Activated CD8-positive, alpha-beta T cell treated with anti-CD3 and anti-CD28 coated beads, Interleukin-2, amount 10 ng/mL, durations not matched to agents 7 days and 5 days (primary cell): Measurements from ENCODE around the gene POU6F1. TPM values are rescaled to one million over a fixed set of nuclear protein-coding genes. Genes with fewer than 3 reads are reported as not detected.

Source experiments
- ATAC-seq: fragments of 150-1000 bp; cut with Tn5 transposase; one replicate; pipeline ENCODE4 v1.10.0; 2021; ENCODE audit warnings: moderate library complexity
- CTCF ChIA-PET: fragments of 350-600 bp; sonication (Branson Sonifier 250); formaldehyde crosslinking; loops from one replicate; lab custom pipeline; 2021; ENCODE audit warnings: antibody characterized with exemption; lab: Charles Lee
- POLR2A ChIA-PET: fragments of 350-600 bp; sonication (Branson Sonifier 250); formaldehyde crosslinking; loops from one replicate; lab custom pipeline; 2021; ENCODE audit warnings: antibody characterized with exemption; lab: Charles Lee
- DNase-seq: peaks from one replicate; pipeline ENCODE4 v3.0.0-alpha.2; 2020
- H3K27ac Mint-ChIP-seq: one replicate; pipeline ENCODE4 v1.8.0; 2021; ENCODE audit warnings: mild to moderate bottlenecking, mixed read lengths
- H3K27me3 Mint-ChIP-seq: one replicate; pipeline ENCODE4 v1.8.0; 2021; ENCODE audit warnings: low read depth, mixed read lengths
- H3K36me3 Mint-ChIP-seq: one replicate; pipeline ENCODE4 v1.8.0; 2021; ENCODE audit warnings: low read depth, mixed read lengths
- H3K4me1 Mint-ChIP-seq: one replicate; pipeline ENCODE4 v1.8.0; 2021; ENCODE audit warnings: low read depth, mixed read lengths
- H3K4me3 Mint-ChIP-seq: one replicate; pipeline ENCODE4 v1.8.0; 2021; ENCODE audit warnings: mild to moderate bottlenecking, mixed read lengths
- H3K9me3 Mint-ChIP-seq: one replicate; pipeline ENCODE4 v1.8.0; 2022; ENCODE audit warnings: mixed read lengths; ENCODE audit not compliant: insufficient read depth
- total RNA-seq, 2 experiments: library from RNA; stranded (reverse); gene quantifications; one replicate each; pipeline ENCODE4 v1.2.3, GENCODE V29; 2021

POU6F1 gene
- total RNA-seq, 2 experiments from 2014 or later: 1.3 to 2.2 TPM

DNA sequence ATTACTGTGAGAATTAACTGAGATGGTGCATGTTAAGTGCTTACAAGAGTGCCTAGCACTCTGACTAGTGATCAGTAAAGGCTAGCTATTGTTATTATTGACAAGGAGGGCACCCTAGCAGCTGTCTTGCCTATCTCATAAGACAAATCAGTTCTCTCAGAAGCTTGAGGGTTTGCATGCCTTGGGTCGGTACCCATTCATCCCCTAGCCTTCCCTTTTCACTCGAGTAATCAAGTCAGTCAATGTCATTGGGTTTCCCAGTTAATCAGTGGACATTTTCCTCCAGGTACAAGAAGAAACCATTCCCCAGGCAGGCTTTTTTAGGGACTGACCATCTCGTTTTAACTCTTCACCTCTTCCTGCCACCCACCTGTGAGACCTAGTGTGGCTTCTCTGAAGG is 34.5 kb downstream of the POU6F1 start:
- Mint-ChIP-seq H3K27me3 (no peaks in the 10 kb centered on the region), H3K9me3 (no peaks in the 10 kb centered on the region), H3K4me1 (no peaks in the 10 kb centered on the region), H3K4me3 (no peak overlapping the region), H3K36me3 (no peaks in the 10 kb centered on the region), H3K27ac (no peak overlapping the region)
- ChIA-PET CTCF (no interaction called here), POLR2A (no interaction called here)
- DNase-seq (no peak), ATAC-seq (no peak)

GRCh38 chr12:51181558-51181957 is 36.3 kb downstream of the POU6F1 start:
- H3K27ac Mint-ChIP-seq: no peak overlapping the region
- H3K36me3 Mint-ChIP-seq: no peaks in the 10 kb centered on the region
- DNase-seq (no peak), ATAC-seq (no peak)
- H3K27me3 Mint-ChIP-seq: no peaks in the 10 kb centered on the region
- CTCF ChIA-PET: no interaction called here
- H3K4me1 Mint-ChIP-seq: no peaks in the 10 kb centered on the region
- H3K9me3 Mint-ChIP-seq: no peaks in the 10 kb centered on the region
- H3K4me3 Mint-ChIP-seq: no peak overlapping the region
- POLR2A ChIA-PET: no interaction called here

DNA sequence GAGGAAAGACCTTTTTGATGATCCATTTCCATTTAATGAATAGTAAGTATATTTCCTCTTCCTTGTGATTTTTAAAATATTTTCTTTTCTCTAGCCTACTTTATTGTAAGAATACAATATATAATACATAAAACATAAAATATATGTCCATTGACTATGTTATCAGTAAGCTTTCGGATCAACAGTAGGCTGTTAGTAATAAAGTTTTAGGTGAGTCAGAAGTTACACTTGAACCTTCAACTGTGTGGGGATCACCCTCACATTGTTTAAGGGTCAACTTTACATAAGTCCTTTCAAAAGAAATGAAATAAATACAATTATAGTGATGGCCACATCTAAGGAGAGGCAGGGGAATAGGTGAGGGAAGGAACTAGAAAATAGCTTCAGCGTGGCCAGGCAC is 40.0 kb downstream of the POU6F1 start:
- Mint-ChIP-seq H3K9me3 (no peaks in the 10 kb centered on the region), H3K4me3 (no peak overlapping the region), H3K27me3 (no peaks in the 10 kb centered on the region), H3K27ac (no peak overlapping the region), H3K36me3 (no peaks in the 10 kb centered on the region), H3K4me1 (peaks cover 2% of the 10 kb centered on the region)
- DNase-seq (no peak), ATAC-seq (no peak)
- CTCF ChIA-PET: interaction anchor here (1.0 kb wide), 1 partner anchor 10 kb away, joined by 3 read pairs; no protein-coding TSS in a partner anchor
- POLR2A ChIA-PET: interaction anchor here (1.2 kb wide), 1 partner anchor 34 kb away, joined by 3 read pairs; no protein-coding TSS in a partner anchor

DNA sequence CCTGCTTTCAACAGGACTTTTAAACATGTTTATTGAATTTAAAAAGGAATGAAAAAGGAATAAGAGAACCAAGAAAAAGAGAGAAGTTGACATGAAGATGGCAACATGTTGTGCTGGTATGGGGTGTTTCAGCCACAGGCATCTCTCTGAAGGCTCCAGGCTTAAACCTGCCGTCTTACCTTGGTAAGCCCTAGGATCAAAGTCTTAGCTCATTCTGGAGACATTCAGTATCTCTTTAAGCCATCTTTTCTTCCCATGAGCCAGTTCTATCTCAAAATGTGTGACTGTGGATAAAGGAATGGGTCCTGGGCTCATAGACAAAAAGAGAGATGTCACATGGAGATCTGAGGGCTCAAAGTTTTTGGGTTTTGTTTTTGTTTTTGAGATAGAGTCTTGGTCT is 43.4 kb downstream of the POU6F1 start:
- peaks cover 6% of the 10 kb centered on the region for H3K4me1 Mint-ChIP-seq
- CTCF ChIA-PET: no interaction called here
- H3K27me3 Mint-ChIP-seq: no peaks in the 10 kb centered on the region
- DNase-seq (no peak), ATAC-seq (no peak)
- POLR2A ChIA-PET: interaction anchor here (0.6 kb wide), 1 partner anchor 14 kb away, joined by 3 read pairs; no protein-coding TSS in a partner anchor
- H3K4me3 Mint-ChIP-seq: no peak overlapping the region
- H3K36me3 Mint-ChIP-seq: peaks cover 6% of the 10 kb centered on the region
- no peaks in the 10 kb centered on the region for H3K9me3 Mint-ChIP-seq
- H3K27ac Mint-ChIP-seq: no peak overlapping the region

DNA sequence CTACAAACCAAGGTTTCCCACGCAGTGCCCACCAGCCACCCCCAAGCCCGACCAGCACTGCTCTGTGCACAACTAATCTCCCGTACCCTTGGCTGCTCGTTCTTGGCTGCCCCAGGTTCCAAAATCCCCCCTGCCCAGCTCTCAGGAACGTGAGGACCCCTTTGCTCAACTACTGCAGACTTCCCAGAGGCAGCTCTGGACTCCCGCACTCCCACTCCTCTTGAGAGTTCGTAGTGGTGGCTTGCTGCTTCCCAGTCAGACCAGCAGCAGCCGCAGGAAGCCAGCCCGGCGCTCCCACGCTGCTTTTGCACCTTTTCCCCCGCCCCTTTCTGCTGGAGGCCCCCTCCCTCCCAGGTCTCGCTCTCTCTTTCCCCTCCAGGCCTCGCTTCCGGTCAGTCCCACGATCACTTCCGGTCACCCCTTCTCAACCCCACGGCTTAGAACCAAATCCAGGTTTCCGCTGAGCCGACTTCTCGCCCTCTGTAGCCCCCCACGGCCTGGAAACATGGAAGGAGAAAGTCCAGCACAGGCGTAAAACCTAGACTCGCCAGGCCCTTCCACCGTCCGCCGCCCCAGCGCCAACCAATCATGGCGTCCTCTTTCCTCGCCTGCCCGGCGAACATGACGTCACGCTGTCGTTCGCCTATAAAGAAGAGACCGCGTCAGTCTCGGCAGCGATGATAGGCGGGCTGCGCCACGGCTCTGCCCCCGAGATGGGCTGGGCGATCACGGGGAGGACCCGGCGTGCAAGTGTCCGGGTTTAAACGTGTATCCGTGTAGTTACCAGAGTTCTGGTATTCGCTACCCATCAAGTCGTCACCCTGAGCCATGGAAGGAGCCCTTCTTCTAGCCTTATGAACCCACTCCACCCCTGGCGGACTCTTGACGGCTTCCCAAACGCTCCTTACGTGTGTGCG is 45.1 kb downstream of the POU6F1 start, which contains the start of gene TFCP2:
Gene TFCP2, minus strand, starts transcription at position 621 of the 917 bp plus-strand sequence. CDS start 713 bp downstream, outside the sequence.
- Mint-ChIP-seq H3K27ac (peak within 1 kb of the TSS; percentile 69), H3K4me3 (peak within 1 kb of the TSS; percentile 51), H3K4me1 (peaks cover 9% of the 10 kb centered on the region), H3K27me3 (no peaks in the 10 kb centered on the region), H3K9me3 (no peaks in the 10 kb centered on the region), H3K36me3 (peaks cover 8% of the 10 kb centered on the region)
- ChIA-PET POLR2A (interaction anchor here (1.0 kb wide), 1 partner anchor 66 kb away, joined by 3 read pairs; no protein-coding TSS in a partner anchor), CTCF (interaction anchor here (1.8 kb wide), 1 partner anchor 169 kb away, joined by 5 read pairs; no protein-coding TSS in a partner anchor)
- ATAC-seq: peak; percentile 99
- DNase-seq: peak; percentile 96

DNA sequence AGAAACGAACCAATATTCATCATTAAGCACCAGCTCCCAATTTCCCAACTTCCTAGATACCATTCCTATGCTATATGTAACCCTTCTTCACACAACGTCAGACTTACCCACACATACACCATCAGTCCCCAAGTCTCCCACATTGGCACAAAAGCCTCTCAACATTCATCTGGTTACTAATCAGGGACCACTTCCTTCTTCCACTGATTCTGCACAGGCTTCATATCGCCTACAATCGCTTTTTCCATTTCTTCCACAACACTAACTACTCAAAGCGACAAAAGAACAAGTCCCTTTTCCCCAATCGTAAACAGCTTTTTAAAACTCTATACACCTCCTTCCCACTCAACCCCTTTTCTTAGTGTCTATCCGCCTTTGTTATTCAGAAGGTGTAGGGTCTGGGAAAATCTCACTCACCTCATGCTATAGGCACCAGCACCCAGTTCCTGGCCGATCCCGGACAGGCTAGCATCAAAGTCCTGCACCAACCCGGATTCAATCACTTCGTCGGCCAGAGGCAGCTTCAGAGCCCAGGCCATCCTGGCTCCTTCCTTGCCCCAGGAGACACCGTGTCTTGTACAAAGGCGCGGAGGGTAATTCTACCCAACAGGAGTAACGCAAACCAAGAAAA is 45.9 kb downstream of the POU6F1 start:
- no peak overlapping the region for H3K27ac Mint-ChIP-seq
- H3K36me3 Mint-ChIP-seq: peaks cover 11% of the 10 kb centered on the region
- ATAC-seq (no peak), DNase-seq (no peak)
- no peaks in the 10 kb centered on the region for H3K27me3 Mint-ChIP-seq
- CTCF ChIA-PET: interaction anchor here (0.9 to 1.8 kb wide), 2 partner anchors 46 to 169 kb away, joined by 4 to 5 read pairs; partner anchors contain the start of gene POU6F1
- H3K4me1 Mint-ChIP-seq: peaks cover 9% of the 10 kb centered on the region
- no peaks in the 10 kb centered on the region for H3K9me3 Mint-ChIP-seq
- no peak overlapping the region for H3K4me3 Mint-ChIP-seq
- POLR2A ChIA-PET: interaction anchor here (1.0 kb wide), 1 partner anchor 67 kb away, joined by 3 read pairs; no protein-coding TSS in a partner anchor

DNA sequence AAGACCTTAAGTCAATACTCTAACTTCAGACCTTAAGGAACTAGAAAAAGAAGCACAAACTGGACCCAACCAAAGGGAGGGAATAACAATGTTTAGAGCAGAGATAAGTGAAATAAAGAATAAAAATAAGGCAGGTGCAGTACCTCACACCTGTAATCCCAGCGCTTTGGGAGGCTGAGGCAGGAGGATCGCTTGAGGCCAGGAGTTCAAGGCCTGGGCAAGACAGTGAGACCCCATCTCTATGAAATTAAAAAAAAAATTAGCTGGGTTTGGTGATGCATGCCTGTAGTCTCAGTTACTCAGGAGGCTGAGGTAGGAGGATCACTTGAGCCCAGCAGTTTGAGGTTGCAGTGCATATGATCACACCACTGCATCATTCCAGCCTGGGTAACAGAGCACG is 54.1 kb downstream of the POU6F1 start:
- no peaks in the 10 kb centered on the region for H3K9me3 Mint-ChIP-seq
- no peaks in the 10 kb centered on the region for H3K27me3 Mint-ChIP-seq
- H3K4me3 Mint-ChIP-seq: no peak overlapping the region
- DNase-seq (no peak), ATAC-seq (no peak)
- peaks cover 20% of the 10 kb centered on the region for H3K4me1 Mint-ChIP-seq
- peaks cover 34% of the 10 kb centered on the region for H3K36me3 Mint-ChIP-seq
- CTCF ChIA-PET: no interaction called here
- H3K27ac Mint-ChIP-seq: no peak overlapping the region
- POLR2A ChIA-PET: no interaction called here

DNA sequence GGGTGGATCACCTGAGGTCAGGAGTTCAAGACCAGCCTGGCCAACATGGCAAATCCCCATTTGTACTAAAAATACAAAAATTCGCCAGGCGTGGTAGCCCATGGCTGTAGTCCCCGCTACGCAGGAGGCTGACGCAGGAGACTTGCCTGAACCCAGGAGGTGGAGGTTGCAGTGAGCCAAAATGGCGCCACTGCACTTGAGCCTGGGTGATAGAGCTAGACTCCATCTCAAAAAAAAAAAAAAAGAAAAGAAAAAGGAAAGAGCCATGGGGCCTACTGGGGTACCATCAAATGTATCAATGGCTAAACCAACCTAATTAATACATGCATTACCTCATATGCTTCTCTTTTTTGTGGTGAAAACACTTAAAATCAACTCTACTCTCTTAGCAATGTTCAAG is 55.6 kb downstream of the POU6F1 start:
- ATAC-seq (no peak), DNase-seq (no peak)
- no peaks in the 10 kb centered on the region for H3K9me3 Mint-ChIP-seq
- H3K36me3 Mint-ChIP-seq: peaks cover 34% of the 10 kb centered on the region
- no peak overlapping the region for H3K27ac Mint-ChIP-seq
- ChIA-PET POLR2A (no interaction called here), CTCF (no interaction called here)
- H3K4me1 Mint-ChIP-seq: peaks cover 20% of the 10 kb centered on the region
- no peaks in the 10 kb centered on the region for H3K27me3 Mint-ChIP-seq
- H3K4me3 Mint-ChIP-seq: no peak overlapping the region

- POLR2A ChIA-PET: no interaction called here
- peaks cover 37% of the 10 kb centered on the region for H3K36me3 Mint-ChIP-seq
- ATAC-seq (no peak), DNase-seq (no peak)
- no peak overlapping the region for H3K4me3 Mint-ChIP-seq
- no peaks in the 10 kb centered on the region for H3K9me3 Mint-ChIP-seq
- peak overlapping the region; percentile 30 for H3K27ac Mint-ChIP-seq
- peaks cover 16% of the 10 kb centered on the region for H3K4me1 Mint-ChIP-seq
- H3K27me3 Mint-ChIP-seq: no peaks in the 10 kb centered on the region
- CTCF ChIA-PET: no interaction called here
Measured at GRCh38 chr12:51160814-51161459, 56.9 kb downstream of the POU6F1 start.

DNA sequence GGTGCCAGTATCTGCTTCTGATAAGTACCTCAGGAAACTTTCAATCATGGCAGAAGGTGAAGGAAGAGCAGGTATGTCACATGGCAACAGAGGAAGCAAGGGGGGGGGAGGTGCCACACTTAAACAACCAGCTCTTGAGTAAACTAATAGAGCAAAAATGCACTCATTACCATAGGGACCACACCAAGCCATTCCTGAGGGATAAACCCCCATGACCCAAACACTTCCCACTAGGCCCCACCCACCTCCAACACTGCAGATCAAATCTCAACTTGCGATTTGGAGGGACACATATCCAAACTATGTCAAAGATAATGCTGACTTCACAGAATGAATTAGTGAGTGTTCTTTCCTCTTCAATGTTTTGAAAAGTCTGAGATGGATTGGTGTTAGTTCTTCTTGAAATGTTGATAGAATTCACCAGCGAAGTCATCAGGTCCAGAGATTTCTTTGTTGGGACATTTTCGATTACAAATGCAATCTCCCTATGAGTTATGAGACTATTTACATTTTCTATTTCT is 61.6 kb downstream of the POU6F1 start:
- no peak overlapping the region for H3K27ac Mint-ChIP-seq
- ATAC-seq (no peak), DNase-seq (no peak)
- ChIA-PET CTCF (no interaction called here), POLR2A (no interaction called here)
- H3K4me3 Mint-ChIP-seq: no peak overlapping the region
- H3K27me3 Mint-ChIP-seq: no peaks in the 10 kb centered on the region
- peaks cover 9% of the 10 kb centered on the region for H3K4me1 Mint-ChIP-seq
- H3K9me3 Mint-ChIP-seq: no peaks in the 10 kb centered on the region
- H3K36me3 Mint-ChIP-seq: peaks cover 22% of the 10 kb centered on the region

DNA sequence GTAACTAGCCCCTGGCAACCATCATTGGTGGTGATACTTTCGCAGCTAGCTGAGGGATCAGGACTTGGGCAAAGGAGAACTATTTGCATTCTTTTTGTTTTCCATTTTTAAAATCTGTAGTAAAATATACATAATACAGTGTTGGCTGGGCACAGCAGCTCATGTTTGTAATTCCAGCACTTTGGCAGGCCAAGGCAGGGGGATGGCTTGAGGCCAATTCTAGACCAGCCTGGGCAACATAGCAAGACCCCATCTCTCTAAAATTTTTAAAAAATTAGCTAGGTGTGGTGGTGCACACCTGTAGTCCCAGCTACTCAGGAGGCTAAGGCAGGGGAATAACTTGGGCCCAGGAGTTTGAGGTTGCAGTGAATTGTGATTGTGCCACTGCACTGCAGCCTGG is 64.9 kb downstream of the POU6F1 start:
- Mint-ChIP-seq H3K27ac (no peak overlapping the region), H3K9me3 (no peaks in the 10 kb centered on the region), H3K27me3 (no peaks in the 10 kb centered on the region), H3K4me1 (no peaks in the 10 kb centered on the region), H3K36me3 (peaks cover 12% of the 10 kb centered on the region), H3K4me3 (no peak overlapping the region)
- ChIA-PET CTCF (no interaction called here), POLR2A (no interaction called here)
- DNase-seq (no peak), ATAC-seq (no peak)
